Suppressor macrophage (primary cell): ENCODE measurements around the gene ARMC9.
"Not testable (repeated sequence)": the region's sequence is repeated elsewhere in the genome, so short reads cannot be mapped to it uniquely, and the experiment has no call there.

ENCODE experiments used
- DNase-seq, 4 experiments: peaks; one replicate each; pipeline ENCODE4 v3.0.0-alpha.2; 2020 to 2022
- total RNA-seq, 17 experiments: gene quantifications; one replicate each; lab custom pipeline; 2026; ENCODE audit warnings: mixed read lengths in 6 of 17, inconsistent platforms in 3 of 17; lab: John Stamatoyannopoulos, UW

ARMC9 gene
- total RNA-seq: 44.1 to 165 (median 87.6) reads per million in 17 experiments

- DNase-seq: peak; percentile 76 to 94 (median 88)
Measured at GRCh38 chr2:231198291-231199173, at the start of gene ARMC9. Gene ARMC9 (plus strand): TSS chr2:231198631. CDS start chr2:231206239, 7,608 bp downstream.

- no peak for DNase-seq
Measured at GRCh38 chr2:231152800-231153557, 45.5 kb upstream of the ARMC9 start.

GRCh38 chr2:231159306-231159705 lies 39.1 kb upstream of the ARMC9 start:
- no peak for DNase-seq

- DNase-seq: no peak
Measured at GRCh38 chr2:231160701-231161100, 37.7 kb upstream of the ARMC9 start.

- peak in 1 of 4 experiments; percentile 31 for DNase-seq
Measured at GRCh38 chr2:231161252-231161839, 37.1 kb upstream of the ARMC9 start.

GRCh38 chr2:231161877-231162329 lies 36.5 kb upstream of the ARMC9 start:
- DNase-seq: peak; percentile 63 to 95 (median 85)

- no peak for DNase-seq
Measured at GRCh38 chr2:231163011-231163410, 35.4 kb upstream of the ARMC9 start.

- peak in 2 of 4 experiments; percentile 71 to 74 for DNase-seq
Measured at GRCh38 chr2:231163414-231164095, 34.9 kb upstream of the ARMC9 start.

- peak; percentile 30 to 82 (median 62) for DNase-seq
Measured at GRCh38 chr2:231167745-231168459, 30.5 kb upstream of the ARMC9 start.

- peak in 3 of 4 experiments; percentile 52 to 72 (median 72) for DNase-seq
Measured at GRCh38 chr2:231168460-231169139, 29.8 kb upstream of the ARMC9 start.

GRCh38 chr2:231169488-231169887 lies 28.9 kb upstream of the ARMC9 start:
- no peak for DNase-seq

GRCh38 chr2:231170055-231170454 lies 28.4 kb upstream of the ARMC9 start:
- DNase-seq: no peak

- DNase-seq: no peak
Measured at GRCh38 chr2:231172025-231172424, 26.4 kb upstream of the ARMC9 start.

- peak; percentile 37 to 77 (median 54) for DNase-seq
Measured at GRCh38 chr2:231174211-231174651, 24.2 kb upstream of the ARMC9 start.

- no peak for DNase-seq
Measured at GRCh38 chr2:231176066-231176465, 22.4 kb upstream of the ARMC9 start.

GRCh38 chr2:231177156-231178025 lies 21.0 kb upstream of the ARMC9 start:
- peak; percentile 48 to 82 (median 62) for DNase-seq

GRCh38 chr2:231178805-231179204 lies 19.6 kb upstream of the ARMC9 start:
- DNase-seq: not testable (repeated sequence)

GRCh38 chr2:231181860-231182512 lies 16.4 kb upstream of the ARMC9 start:
- DNase-seq: peak; percentile 94 to 97 (median 96)

- peak; percentile 38 to 66 (median 62) for DNase-seq
Measured at GRCh38 chr2:231182513-231182899, 15.9 kb upstream of the ARMC9 start.
